HUES48 (cell line): ENCODE measurements around the gene KRTAP5-8.
"Not testable (repeated sequence)": the region's sequence is repeated elsewhere in the genome, so short reads cannot be mapped to it uniquely, and the experiment has no call there.

ENCODE experiments used
- H3K27ac ChIP-seq: one replicate; pipeline ENCODE4 v1.7.0; 2013; ENCODE audit warnings: low read depth, low read length, inconsistent platforms
- H3K27me3 ChIP-seq: 2 replicates; pipeline ENCODE4 v1.6.1; 2013; ENCODE audit warnings: mild to moderate bottlenecking, low read length; ENCODE audit not compliant: control insufficient read depth, insufficient read depth
- H3K36me3 ChIP-seq: 2 replicates; pipeline ENCODE4 v1.6.1; 2013; ENCODE audit warnings: low read length; ENCODE audit not compliant: control insufficient read depth, insufficient read depth
- H3K4me1 ChIP-seq: 2 replicates; pipeline ENCODE4 v1.6.1; 2013; ENCODE audit warnings: mild to moderate bottlenecking, low read length; ENCODE audit not compliant: control insufficient read depth, insufficient read depth
- H3K4me3 ChIP-seq: 2 replicates; pipeline ENCODE4 v1.5.1; 2013; ENCODE audit warnings: mild to moderate bottlenecking, low read depth, low read length
- H3K9ac ChIP-seq: 2 replicates; pipeline ENCODE4 v1.6.1; 2013; ENCODE audit warnings: mild to moderate bottlenecking, low read depth, low read length, moderate library complexity
- H3K9me3 ChIP-seq: 2 replicates; pipeline ENCODE4 v1.6.1; 2013; ENCODE audit warnings: low read length; ENCODE audit not compliant: control insufficient read depth, insufficient read depth

KRTAP5-8 gene

DNA sequence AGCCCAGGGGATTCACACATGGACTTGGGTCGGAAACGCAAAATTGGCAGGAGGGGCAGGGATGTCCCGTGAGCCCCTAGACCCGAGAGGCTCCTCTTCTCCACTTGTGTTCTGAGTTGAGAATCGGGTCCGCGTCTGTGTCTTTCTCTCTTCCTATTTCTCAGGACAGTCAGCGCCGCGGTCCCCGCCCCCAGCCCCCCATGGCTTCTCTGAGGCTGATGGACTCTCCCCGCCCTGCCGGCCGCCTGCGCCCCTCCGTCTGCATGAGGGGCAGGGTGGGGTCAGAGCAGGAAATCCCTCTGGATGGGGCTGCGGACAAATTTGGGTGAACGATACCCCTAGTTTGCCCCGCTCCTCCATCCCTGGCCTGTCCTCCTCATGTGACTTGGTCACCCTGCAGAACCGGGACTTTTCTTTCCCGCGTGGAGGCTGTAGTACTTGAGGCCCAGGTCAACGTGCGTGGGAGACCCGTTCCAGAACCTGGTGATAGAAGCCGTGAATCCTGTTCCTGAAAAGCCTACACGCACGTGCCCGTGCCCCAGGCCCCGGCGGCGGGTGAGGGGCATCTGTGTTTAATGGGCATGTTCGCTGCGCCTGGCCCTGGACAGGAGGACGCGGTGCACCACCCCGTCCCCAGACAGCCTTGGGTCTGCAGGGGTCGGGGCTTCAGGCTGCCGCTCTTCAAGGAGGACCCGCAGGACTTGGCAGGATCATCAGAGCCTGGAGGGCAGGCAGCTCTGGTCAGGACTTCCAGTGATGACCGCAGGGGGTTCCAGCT is 39.1 kb downstream of the KRTAP5-8 start:
- not testable (repeated sequence) for H3K27ac ChIP-seq, H3K9ac ChIP-seq, H3K4me1 ChIP-seq, H3K4me3 ChIP-seq, H3K9me3 ChIP-seq, H3K27me3 ChIP-seq, H3K36me3 ChIP-seq

DNA sequence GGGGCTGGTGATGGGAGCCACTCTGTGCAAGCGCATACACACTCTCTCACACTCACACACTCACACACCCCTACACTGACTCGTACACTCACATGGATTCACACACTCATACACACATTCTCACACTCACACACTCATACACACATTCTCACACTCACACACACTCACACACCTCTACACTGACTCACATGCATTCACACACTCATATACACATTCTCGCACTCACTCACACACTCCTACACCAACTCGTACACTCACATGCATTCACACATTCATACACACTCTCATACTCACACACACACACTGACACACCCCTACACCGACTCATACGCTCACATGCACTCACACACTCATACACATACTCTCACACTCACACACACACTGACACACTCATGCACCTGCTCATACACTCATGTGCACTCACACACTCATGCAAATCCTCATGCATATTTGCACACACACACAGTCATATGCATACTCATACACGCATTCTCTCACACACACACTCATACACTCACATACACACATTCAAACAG is 39.7 kb downstream of the KRTAP5-8 start:
- Histone ChIP-seq H3K9me3 (no peaks in the 10 kb centered on the region), H3K36me3 (no peaks in the 10 kb centered on the region), H3K4me1 (no peaks in the 10 kb centered on the region), H3K27ac (no peak overlapping the region), H3K4me3 (no peak overlapping the region), H3K27me3 (no peaks in the 10 kb centered on the region), H3K9ac (no peak overlapping the region)

DNA sequence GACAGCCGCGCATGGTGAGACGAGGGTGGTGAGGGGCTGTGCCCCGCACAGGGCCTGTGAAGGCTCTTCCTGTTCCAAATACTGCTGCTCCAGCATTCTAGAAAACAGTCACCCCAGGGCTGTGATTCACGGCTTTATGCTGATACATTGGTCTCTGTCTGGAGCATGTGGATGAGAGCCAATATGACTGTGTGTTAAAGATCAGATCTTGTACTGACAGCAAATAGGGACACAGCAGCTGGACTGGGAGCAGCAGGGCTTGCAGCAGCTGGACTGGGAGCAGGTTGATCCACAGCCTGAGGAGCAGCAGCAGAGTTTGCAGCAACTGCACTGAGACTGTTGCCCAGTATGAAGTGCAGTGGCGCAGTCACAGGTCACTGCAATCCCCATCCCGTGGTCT is 41.7 kb downstream of the KRTAP5-8 start:
- H3K27ac ChIP-seq, H3K27me3 ChIP-seq, H3K36me3 ChIP-seq, H3K9me3 ChIP-seq, H3K4me3 ChIP-seq, H3K4me1 ChIP-seq, H3K9ac ChIP-seq: not testable (repeated sequence)

DNA sequence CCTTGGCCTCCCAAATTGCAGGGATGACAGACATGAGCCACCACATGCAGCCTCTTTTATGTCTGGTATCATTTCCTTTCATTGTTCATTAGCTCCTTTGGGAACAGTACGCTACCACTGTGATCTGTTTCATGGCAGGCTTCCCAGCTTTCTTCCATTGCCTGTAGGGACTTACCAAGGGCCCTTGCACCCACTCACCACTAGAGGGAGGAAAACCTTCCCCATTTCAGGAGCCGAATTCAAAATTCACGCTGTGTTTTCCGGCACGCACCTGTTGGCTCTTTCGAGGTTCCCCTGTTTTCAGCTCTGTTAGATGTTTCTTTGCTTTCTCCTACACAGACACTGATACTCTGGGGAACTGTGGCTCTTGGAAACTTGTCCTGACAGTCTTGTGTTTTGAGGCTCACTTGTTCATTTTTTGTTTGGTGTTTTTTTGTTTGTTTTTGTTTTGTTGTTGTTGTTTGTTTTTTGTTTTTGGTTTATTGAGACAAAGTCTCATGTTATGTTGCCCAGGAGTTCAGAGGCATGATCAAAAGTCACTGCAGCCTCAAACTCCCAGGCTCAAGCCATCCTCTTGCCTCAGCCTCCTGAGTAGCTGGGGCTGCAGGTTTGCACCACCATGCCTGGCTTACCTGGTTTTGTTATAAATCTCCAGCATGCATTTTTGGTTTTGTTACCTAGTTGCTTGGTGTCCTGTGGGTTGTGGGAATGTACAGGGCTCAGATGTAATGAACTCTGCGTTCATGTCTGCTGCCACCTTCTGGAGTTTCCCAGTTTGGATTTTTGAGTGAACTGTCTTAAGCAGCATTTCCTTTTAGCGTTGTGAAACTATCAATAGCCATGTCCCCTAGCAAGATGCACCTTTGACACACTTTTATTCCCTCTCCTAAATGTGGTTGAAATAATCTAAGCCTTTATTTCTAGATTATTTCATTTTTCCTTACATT is 42.5 kb downstream of the KRTAP5-8 start:
- H3K27me3 ChIP-seq, result no peaks in the 10 kb centered on the region
- H3K36me3 ChIP-seq, result no peaks in the 10 kb centered on the region
- no peaks in the 10 kb centered on the region for H3K9me3 ChIP-seq
- H3K9ac ChIP-seq, result no peak overlapping the region
- H3K4me1 ChIP-seq, result no peaks in the 10 kb centered on the region
- no peak overlapping the region for H3K4me3 ChIP-seq
- no peak overlapping the region for H3K27ac ChIP-seq

DNA sequence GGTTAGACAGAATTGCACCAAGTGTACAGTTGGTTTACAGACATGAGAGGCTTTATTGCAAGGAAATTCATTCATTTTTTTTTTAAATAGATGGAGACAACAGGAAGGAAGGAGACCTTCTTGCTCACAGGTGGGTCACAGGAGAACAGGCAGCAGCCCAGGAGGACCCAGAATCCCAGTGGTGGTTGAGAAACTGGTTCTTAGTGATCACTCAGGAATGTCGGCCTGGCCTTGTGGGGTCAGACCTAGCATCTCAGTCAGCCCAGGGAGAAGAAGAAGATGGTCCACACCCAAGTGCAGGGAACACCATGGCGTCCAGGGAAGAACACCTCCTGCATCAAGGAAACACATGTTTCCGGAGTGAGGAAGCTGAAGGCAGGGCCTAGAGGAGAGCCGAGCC is 44.0 kb downstream of the KRTAP5-8 start:
- no peaks in the 10 kb centered on the region for H3K36me3 ChIP-seq
- no peaks in the 10 kb centered on the region for H3K27me3 ChIP-seq
- no peak overlapping the region for H3K27ac ChIP-seq
- H3K9me3 ChIP-seq, result no peaks in the 10 kb centered on the region
- H3K4me1 ChIP-seq, result no peaks in the 10 kb centered on the region
- no peak overlapping the region for H3K9ac ChIP-seq
- H3K4me3 ChIP-seq, result no peak overlapping the region

DNA sequence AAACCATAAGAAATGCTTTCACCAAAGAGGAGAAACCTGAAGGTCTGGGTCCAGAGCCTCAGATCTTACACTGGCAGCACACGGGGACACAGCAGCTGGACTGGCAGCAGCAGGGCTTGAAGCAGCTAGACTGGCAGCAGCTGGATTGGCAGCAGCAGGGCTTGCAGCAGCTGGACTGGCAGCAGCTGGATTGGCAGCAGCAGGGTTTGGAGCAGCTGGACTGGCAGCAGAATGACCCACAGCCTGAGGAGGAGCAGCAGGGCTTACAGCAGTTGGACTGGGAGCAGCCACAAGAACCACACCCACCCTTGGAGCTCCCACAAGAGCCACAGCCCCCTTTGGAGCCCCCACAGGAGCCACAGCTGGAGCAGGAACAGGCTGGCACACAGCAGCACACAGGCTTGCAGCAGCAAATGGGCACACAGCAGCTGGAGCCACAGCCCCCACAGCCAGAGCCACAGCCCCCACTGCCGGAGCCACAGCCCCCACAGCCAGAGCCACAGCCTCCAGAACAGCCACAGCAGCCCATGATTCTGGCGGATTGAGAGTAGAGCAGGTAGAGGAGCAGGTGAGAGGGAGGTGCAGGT is 44.6 kb downstream of the KRTAP5-8 start, which contains the start of gene KRTAP5-11:
Gene KRTAP5-11, minus strand, starts transcription at position 567 of the 587 bp plus-strand sequence. Its CDS starts 38 bp downstream, at position 529.
- no peak within 1 kb of the TSS for H3K27ac ChIP-seq
- no peaks in the 10 kb centered on the region for H3K27me3 ChIP-seq
- H3K9ac ChIP-seq, result no peak within 1 kb of the TSS
- no peaks in the 10 kb centered on the region for H3K4me1 ChIP-seq
- no peaks in the 10 kb centered on the region for H3K9me3 ChIP-seq
- H3K36me3 ChIP-seq, result no peaks in the 10 kb centered on the region
- no peak within 1 kb of the TSS for H3K4me3 ChIP-seq

DNA sequence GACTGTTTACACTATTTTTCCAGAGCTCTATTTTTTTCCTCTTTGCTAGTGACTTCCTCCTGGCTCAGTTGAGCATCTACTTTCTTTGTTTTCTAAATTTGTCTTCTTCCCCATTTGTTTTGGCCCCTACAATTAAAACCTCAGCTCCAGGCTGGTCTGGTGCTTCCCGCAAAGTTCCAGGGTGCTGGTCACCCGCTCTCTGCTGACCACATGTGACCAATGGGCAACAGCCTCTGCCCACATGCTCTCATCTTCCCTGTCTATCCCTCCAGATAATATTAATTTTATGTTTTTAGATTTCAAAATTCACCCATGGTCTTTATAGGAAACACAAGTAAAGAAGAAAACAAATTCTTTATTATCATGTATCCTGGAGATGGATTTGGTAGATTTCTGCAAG is 45.1 kb downstream of the KRTAP5-8 start:
- not testable (repeated sequence) for H3K36me3 ChIP-seq

DNA sequence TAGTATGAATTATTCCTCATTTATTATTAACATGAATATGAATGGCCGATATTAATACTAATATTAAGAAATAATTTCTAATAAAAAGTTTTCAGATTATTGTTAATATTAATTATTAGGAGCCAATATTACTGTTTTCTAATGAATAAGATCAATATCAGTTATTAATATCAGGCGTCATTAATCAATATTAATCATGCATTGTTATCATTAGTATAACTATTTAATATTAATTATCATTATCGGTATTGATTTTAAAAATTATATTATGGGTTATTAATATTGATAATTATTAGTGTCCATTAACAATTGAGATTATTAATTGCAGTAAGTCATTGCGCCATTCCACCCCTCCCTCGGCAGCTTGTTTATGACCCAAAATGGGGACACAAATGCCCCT is 47.8 kb downstream of the KRTAP5-8 start:
- H3K36me3 ChIP-seq, H3K4me1 ChIP-seq: not testable (repeated sequence)

More for the DNA sequence above, 45.1 kb downstream of the KRTAP5-8 start:
- not testable (repeated sequence) for H3K27ac ChIP-seq, H3K4me3 ChIP-seq, H3K9me3 ChIP-seq, H3K27me3 ChIP-seq, H3K9ac ChIP-seq, H3K4me1 ChIP-seq

DNA sequence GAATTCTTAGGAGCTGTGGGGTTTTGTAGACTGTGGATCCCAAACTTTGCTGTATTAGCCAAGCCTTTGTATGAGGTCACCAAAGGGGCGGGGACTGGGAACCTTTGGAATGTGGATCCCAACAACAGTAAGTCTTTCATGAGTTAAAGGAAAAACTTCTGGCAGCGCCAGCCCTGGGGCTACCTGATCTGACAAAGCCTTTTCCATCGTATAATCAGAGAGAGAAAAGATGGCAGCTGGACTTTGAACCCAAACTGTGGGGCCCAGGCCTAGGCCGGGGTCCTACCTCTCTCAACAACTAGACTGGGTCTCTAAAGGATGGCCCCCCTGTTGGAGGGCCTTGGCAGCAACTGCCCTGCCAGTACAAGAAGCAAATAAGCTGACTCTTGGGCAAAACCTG is 50.5 kb downstream of the KRTAP5-8 start:
- H3K27me3 ChIP-seq, H3K4me1 ChIP-seq, H3K4me3 ChIP-seq, H3K9ac ChIP-seq, H3K36me3 ChIP-seq, H3K9me3 ChIP-seq: not testable (repeated sequence)
- H3K27ac ChIP-seq, result peak overlapping the region; percentile 35

More for the DNA sequence above, 47.8 kb downstream of the KRTAP5-8 start:
- not testable (repeated sequence) for H3K27ac ChIP-seq, H3K9ac ChIP-seq, H3K9me3 ChIP-seq, H3K4me3 ChIP-seq, H3K27me3 ChIP-seq
